HG03025 (cell line): Measurements from ENCODE around the gene FFAR2.
"Not testable (repeated sequence)": the region's sequence is repeated elsewhere in the genome, so short reads cannot be mapped to it uniquely, and the experiment has no call there.

Experiments used
- ATAC-seq: cut with Tn5 transposase; IDR thresholded peaks from one replicate; pipeline ENCODE4 v1.9.1; 2021; ENCODE audit warnings: mild to moderate bottlenecking, moderate library complexity; ENCODE audit not compliant: unreplicated experiment, low FRiP score

FFAR2 gene

DNA sequence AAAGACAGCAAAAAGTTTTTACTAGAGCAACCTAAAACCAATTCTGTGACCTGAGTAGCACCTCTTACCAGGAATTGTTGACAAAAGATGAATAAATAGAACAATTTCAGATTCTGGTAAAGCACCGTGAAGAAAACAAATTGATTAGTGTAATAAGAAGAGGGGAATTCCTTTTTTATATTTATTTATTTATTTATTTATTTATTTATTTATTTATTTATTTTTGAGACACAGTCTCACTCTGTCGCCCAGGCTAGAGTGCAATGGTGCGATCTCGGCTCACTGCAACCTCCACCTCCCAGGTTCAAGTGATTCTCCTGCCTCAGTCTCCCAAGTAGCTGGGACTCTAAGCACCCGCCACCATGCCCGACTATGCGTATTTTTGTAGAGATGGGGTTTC, 24.7 kb upstream of the FFAR2 start:
- not testable (repeated sequence) for ATAC-seq

DNA sequence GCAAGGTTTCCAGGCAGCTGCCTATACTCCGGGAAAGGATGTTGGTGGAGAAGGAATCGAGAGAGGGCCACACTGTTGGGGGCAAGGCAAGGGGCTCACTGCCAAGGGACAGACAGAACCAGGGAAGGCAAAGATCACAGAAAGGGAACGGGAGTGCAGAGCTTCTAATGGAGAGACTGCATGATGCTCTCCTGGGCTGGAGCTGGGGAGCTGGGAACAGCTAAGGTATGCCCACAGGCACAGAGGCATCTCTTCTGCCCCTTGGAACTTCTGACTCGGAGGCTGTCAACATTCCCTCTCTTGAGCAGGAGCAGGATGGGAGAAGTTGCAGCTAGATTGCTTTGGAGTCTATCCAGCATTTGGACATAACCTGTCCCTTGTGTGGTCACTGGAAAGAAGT, 22.4 kb upstream of the FFAR2 start:
- ATAC-seq: no peak

DNA sequence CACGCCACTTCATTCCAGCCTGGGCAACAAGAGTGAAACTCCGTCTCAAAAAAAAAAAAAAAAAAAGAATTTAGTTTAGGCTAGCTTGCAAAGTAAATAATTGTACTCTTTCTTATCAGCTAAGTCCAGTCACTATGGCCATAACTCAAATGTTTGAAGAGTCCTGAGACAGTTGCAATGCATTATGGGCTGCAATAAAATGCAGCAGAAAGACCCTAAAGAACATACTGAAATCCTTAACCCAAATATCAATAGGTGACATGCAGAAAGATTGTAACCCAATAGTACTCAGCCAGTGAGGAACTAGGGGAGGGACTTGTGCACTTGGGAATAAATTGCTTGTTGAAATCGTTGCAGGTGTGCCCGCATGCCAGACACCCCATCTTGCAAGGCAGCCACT, 20.9 kb upstream of the FFAR2 start:
- no peak for ATAC-seq

DNA sequence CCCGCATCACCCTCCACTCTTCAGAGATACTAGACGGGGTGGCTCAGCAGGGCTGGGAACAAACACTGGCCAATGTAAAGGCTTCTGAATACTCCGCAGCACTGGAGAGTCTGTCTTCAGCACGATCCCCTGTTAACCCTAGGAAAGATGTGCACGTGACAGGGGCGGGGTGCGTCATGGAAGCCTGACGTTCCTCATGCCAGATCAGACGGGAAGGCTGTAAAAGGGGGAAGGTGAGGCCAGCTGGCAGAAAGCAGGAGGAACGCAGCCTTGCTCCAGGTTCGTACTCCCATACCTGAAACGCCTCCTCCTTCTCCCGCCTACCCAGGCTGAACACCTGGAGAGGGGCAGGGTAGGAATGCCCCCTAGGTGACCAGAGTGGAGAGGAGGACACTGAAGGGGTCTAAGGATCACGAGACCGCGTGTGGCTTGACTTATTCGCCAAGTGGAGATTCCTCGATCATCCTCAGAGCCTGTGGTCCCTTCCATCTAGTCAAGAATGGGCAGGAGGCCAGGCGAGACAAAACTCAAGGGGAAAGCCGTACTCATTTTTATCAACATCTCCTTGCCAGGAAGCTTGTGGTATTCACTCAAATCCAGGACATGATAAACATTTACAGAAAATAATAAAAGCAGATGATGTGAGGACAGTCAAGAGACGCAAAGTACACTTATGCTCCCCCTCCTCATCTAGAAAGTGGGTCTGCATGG, 18.2 kb upstream of the FFAR2 start:
- ATAC-seq: no peak

DNA sequence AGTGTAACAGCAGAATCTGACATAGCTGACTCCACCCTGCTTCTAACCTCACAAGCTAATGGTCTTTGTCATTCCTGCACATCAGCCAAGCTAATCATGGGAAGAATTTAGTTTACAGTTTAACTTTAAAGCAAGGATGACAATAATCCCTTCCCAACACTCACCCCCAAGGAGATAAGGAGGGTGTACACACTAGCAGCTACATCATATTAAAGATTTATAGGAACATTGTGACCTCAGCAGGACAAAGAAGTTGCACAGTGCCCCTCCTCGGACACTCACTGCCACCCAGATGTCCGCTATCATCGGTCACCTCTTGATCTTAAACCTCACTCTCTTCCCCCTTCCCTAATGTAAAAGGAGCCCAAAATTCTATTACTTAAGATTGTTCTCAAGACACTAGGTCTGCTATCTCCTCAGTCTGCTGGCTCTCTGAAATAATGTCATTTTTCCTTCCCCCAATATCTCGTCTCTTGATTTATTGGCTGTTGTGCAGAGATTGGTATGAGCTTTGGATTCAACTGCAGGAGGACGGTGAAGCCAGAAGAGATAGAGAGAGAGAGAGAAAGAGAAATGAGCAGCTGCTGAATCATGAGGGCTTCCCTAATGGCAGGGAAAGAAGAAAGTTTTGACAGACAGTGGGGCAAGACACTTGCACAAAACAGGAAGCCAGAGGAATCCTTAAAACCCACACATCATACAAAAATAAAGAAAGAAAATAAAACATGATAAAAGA, 17.5 kb upstream of the FFAR2 start:
- no peak for ATAC-seq

DNA sequence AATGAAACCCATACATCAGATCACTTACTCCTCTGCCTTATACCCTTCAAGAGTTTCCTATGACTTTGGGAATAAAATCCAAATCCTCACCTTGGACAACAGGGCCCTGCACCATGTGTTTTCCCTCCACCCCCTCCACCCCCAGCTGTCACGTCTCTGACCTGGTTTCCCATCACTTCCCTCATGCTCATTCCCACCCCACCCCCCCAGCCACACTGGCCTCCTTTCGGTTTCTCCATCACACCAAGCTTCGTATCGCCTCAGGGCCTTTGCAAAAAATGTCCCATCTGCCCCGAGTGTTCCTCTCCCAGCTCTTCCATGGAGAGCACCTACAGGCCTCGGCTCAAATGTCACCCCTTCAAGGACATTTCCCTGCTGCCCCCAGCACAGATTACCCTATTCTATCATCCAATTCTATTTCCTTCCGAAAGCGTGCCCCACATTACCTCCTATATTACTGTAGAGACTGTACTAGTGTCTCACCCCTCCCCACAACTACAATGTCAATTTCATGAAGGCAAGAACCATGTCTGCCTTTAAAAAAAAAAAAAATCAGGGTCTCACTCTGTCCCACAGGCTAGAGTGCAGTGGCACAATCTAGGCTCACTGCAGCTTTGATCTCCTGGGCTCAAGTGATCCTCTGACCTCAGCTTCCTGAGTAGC, 16.8 kb upstream of the FFAR2 start:
- no peak for ATAC-seq

DNA sequence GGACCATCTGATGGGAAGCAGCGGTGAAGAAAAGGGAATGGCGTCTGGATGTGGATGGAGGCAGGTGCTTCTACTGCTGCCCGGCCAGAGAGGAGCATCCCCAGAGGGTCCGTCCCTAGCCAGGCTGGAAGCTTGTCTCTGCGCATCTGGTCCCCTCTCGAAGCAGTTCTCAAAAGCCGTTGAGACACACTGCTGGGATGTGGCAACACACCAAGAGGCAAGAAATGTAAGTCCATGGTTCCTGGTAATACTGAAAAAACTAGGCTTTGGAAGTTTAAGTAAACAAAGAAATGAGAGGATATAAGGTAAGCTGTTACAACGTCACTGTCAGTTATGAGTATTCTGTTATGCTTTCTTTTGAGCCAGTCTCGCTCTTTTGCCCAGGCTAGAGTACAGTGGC, 15.1 kb upstream of the FFAR2 start:
- no peak for ATAC-seq

DNA sequence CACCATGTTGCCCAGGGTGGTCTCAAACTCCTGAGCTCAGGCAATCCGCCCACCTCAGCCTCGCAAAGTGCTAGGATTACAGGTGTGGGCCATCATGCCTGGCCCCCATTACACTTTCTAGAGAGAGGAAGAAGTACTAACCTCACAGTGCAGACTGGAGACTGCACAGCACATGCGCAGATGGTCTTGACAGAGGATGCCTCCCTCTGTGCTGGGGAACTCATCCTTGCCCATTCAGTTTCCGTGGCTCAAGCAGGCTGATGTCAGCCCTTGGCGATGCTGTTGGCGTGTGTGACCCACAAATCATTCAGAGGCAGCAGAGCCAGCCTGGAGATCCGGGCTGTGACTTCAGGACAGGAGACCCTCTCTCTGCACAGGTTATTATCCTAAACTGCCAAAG, 14.6 kb upstream of the FFAR2 start:
- no peak for ATAC-seq

DNA sequence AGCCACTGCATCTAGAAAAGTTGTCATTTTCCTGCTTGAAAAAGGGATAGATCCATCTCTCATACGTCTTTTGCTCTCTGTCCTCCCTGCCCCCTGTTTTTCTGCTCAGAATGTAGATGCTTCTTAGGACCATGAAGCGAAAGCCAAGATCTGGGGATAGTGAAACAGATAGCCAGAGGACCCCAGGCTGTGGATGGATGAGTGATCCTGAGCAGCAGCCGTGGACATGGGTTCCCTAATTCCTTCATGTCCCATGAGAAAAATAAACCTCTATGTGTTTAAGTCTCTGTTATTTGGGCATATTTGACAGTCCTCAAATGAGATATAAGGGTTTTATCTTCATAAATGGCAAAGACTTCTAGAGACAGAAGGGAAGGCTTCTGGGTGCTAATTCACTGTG, 12.2 kb upstream of the FFAR2 start:
- ATAC-seq: no peak

DNA sequence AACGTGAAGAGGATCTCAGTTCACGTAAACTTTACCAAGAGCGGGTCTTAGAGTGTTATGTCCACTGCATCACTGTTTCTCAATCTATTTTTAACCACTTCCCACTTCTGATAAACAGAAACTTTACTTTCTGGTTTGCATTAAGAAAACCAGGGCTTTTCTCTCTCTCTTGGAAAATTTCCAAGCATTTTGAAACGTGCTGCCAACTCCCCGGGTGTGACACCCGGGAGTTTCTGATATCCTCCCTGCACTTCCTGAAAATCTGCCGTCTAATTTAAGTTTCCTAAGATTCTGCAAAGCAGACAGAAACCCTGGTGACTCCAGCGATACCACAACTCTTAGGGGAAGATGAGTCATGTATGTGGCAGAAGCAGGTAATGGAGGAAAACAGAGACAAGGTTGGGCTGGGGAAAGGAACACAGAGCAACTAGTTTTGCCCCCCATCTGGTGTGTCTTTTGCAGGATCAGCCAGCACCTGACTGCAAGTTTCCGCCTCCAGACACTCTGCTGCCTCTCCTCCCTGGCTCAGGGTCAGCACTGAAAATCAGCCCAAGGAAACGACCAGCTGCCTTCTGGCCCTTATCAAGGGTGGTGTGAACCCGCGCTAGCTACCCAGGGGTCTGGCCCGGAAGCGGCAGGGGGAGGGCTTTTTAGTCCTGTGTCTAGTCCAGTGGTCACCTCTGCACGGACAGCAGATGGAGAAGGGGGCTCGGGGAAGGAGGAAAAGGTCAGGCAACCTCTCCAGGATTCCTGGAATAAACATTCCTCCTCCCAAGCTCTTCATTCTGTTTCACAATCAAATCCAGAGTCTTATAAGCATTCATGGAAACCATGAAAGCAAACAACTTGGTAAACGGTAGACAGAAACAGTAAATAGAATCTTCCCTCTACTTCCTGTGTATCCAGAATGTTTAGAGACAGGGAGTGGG, 11.3 kb upstream of the FFAR2 start:
- no peak for ATAC-seq

DNA sequence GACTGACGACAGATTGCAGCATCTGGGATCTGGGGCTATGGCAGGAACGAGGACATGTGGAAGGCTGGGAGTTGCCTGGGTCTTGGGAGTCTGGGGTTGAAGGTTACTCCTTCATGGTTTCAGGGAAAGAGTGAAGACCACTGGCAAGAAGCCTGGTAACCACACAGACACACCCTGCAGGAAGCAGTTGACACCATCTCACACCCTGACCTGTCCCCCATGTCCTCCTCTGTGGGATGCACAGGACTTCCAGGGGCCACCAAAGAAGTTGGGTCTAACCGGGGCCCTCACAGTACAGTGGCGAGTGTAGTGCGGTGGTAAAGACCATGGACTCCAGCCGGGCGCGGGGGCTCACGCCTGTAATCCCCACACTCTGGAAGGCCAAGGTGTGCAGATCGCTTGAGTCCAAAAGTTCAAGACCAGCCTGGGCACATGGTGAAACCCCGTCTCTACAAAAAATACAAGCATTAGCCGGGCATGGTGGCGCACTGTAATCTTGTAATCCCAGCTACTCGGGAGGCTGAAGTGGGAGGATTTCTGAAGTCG, 10.6 kb upstream of the FFAR2 start:
- ATAC-seq: no peak

DNA sequence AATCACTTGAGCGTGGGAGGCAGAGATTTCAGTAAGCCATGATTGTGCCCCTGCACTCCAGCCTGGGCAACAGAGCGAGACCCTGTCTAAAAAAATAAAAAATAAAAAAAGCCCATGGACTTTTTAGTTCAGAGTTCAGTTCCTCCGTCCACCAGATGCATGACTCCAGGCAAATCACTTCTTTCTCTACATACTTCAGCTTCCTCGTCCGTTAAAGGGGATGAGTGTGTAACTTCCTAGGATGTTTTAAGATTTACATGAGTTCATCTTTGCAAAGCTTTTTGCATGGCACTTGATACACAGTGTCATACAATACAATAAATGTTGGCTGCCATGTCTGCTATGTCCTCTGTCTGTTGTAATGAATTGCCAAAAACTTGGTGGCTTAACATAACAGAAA, 10.0 kb upstream of the FFAR2 start:
- ATAC-seq: no peak

DNA sequence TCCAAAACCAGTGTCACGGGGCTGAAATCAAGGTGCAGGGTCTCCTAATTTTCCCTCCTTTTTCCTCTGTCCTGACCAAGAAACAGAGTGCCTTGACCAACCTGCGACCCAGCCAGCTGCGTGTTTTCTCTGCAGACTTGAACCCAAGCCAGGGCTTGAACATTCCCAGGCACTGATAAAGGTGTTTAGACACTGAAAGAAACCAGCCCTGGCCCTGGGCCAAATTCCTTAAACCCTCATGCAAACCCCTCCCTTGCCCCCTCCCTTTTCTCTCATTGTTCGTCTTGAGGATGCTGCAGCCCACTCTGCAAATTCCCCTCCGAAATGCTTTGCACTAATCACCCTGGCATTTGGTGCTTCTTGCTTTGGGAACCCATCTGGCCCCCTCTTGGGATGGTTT, 9.5 kb upstream of the FFAR2 start:
- ATAC-seq: no peak

DNA sequence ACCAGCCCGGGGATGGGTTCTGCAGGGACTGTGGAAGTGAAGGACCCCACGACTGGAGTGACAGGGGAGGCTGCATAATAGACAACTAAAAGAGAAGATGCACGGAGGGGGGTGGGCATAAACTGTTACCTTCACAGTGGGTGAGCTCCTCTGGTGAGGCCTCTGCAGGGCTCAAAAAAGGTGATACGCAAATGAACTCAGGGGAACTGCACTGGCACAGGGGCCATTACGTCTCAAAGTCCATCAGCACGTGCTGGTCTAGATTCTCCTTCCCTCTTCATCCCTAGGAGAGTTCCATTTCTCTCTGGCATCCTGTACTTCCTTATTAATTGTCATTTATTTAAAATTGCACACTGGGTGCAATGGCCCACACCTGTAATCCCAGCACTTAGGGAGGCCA, 8.1 kb upstream of the FFAR2 start:
- no peak for ATAC-seq

DNA sequence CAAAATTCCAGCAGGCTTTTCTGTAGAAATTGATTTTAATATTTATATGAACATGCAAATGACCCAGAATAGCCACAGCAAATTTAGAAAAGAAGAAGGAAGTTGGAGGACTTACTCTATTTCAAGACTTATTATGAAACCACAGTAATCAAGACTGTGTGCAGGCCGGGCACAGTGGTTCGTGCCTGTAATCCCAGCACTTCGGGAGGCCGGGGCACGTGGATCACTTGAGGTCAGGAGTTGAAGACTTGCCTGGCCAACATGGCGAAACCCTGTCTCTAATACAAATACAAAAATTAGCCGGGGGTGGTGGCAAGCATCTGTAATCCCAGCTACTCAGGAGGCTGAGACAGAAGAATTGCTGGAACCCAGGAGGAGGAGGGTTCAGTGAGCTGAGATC, 6.0 kb upstream of the FFAR2 start:
- no peak for ATAC-seq

DNA sequence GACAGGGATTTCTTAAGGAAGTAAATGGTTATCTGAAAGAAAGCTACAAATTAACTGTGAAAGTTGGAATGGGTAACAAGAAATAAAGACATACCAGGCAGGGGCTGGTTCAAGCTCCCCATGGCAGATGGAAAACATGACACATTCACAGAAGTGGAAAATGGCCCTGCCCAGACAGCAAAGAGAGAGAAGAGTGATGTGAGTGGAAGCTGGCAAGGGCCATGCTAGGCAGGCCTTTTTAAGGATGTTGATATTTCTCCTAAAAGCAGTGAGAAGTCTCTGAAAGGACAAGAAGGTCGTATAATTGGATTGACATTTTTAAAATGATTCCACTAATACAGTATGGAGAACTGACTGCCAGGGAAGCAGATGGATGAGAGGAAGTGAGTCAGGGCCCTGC, 3.3 kb upstream of the FFAR2 start:
- ATAC-seq: no peak

DNA sequence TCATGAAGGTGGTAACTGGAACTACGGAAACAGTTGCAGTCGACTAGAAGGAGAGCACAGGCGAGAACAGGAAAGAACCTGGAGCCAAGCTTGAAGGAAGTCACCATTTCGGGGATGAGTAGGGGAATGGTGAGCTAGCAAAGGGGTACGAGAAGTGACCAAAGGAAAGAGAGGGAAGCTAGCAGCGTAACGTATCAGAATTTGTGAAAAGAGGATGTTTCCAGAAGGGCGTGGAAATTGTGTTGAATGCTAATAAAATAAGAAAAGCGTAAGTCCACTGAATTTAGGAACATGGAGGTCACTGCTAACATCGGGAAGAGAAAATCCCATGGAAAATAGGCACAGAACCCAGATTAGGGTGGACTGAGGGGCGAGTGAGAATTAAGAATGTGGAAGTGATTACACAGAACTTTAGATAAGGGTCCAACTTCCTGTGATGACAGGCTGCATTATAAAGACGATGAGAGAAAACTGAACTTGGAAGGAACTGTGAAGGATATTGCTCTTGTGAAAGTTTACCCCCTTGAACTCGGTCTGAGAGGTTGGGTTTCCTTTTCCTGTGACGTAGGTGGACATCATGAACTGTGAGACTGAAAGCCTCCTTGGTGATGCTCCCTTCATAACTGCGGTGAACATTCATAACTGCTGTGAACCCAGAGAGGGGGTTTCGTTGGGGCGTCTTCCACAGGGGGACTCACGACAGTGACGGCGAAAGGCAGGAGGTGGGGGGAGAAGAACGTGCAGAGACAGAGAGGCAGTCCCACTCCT, 2.0 kb upstream of the FFAR2 start:
- no peak for ATAC-seq

DNA sequence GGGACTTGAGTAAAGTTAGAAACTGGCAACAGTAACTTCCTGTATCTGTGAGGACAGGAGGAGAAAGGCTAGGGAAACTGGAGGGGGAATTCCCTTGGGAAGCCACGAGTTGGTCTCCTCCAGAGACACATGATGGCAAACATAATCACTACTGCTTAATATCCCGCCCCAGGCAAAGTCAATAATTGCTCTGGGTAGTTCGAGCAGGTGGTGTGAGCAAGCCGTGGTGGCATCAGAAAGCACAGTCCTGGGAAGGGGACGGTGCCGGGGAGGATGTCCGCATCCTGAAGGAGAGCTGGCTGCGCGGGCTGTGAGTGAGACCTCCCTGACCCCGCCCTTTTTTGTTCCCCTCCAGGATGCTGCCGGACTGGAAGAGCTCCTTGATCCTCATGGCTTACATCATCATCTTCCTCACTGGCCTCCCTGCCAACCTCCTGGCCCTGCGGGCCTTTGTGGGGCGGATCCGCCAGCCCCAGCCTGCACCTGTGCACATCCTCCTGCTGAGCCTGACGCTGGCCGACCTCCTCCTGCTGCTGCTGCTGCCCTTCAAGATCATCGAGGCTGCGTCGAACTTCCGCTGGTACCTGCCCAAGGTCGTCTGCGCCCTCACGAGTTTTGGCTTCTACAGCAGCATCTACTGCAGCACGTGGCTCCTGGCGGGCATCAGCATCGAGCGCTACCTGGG, 1.4 kb downstream of the FFAR2 start:
- ATAC-seq: no peak
